ENCODE data around the gene OSBPL8. TPM values are rescaled to one million over a fixed set of nuclear protein-coding genes. Genes with fewer than 3 reads are reported as not detected.

Gene OSBPL8
- total and polyA plus RNA-seq, 9 of the 15 experiments (the other 6 are each of a cell fraction or from before 2014, with no cell fraction given), result 17.4 to 82.7 (median 42.8) TPM

DNA sequence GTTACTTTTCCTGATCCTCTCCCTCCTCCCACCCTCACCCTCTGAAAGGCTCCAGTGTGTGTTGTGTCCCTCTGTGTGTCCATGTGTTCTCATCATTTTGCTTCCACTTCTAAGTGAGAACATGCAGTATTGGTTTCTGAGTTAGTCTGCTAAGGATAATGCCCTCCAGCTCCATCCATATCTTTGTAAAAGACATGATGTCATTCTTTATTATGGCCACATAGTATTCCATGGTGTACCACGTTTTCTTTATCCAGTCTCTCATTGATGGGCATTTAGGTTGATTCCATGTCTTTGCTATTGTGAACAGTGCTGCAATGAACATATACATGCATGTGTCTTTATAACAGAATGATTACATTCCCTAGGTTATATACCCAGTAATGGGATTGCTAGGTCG is 159.4 kb downstream of the OSBPL8 start:
- ATAC-seq (no peak), FAIRE-seq (no peak), DNase-seq (ENCODE audit: extremely low read depth in 1 of 4, low spot score in 3 of 4) (no peak)
- ChIA-PET POLR2A (interaction anchor here (1.1 kb wide), 1 partner anchor 22 kb away, joined by 3 read pairs; no protein-coding TSS in a partner anchor), CTCF (ENCODE audit: low intra/inter-chr PET ratio) (no interaction called here)
- H3K9me1 ChIP-seq (ENCODE audit: control insufficient read depth, insufficient read depth, low read length), result no peaks in the 10 kb centered on the region
- no peak overlapping the region for H3K9ac ChIP-seq (ENCODE audit: insufficient read depth in 1 of 2, low read depth in 2 of 2, low read length in 2 of 2)
- peaks cover 18% of the 10 kb centered on the region; the same call in 2 of the 3 replicates for H3K36me3 ChIP-seq (ENCODE audit: control insufficient read depth, insufficient read depth, low read length)
- no peaks in the 10 kb centered on the region for H3K9me3 ChIP-seq (replicated peaks; ENCODE audit: control insufficient read depth, insufficient read depth, low read depth, low read length)
- no peaks in the 10 kb centered on the region for H3K79me2 ChIP-seq (ENCODE audit: control insufficient read depth, insufficient read depth, low read length)
- H2AFZ ChIP-seq (ENCODE audit: low read depth, low read length), result no peak overlapping the region
- H3K4me3 ChIP-seq, result no peak overlapping the region
- 77% methylated on average over 2 of the region's 2 CpGs for WGBS (ENCODE audit: insufficient coverage, low coverage, missing lambda C conversion rate)
- BruUV-seq (replicated peaks), result no TSS peak
- no peaks in the 10 kb centered on the region for H4K20me1 ChIP-seq (replicated peaks; ENCODE audit: control insufficient read depth, insufficient read depth, low read length)
- no peak for TF ChIP-seq CXXC5 (CRISPR knock-in tag; IDR thresholded peaks at IDR 0.05)
- TF ChIP-seq ZNF431 (CRISPR knock-in tag; IDR thresholded peaks at IDR 0.05), result no peak
- no peak for TF ChIP-seq ZNF184 (CRISPR knock-in tag; IDR thresholded peaks at IDR 0.05)
- no peak for TF ChIP-seq ZNF232 (CRISPR knock-in tag; IDR thresholded peaks at IDR 0.05)
- no peak for TF ChIP-seq ZNF146 (CRISPR knock-in tag; IDR thresholded peaks at IDR 0.05; ENCODE audit: unreplicated experiment)
- TF ChIP-seq, protein P1, sequence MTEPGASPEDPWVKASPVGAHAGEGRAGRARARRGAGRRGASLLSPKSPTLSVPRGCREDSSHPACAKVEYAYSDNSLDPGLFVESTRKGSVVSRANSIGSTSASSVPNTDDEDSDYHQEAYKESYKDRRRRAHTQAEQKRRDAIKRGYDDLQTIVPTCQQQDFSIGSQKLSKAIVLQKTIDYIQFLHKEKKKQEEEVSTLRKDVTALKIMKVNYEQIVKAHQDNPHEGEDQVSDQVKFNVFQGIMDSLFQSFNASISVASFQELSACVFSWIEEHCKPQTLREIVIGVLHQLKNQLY (CRISPR knock-in tag; conservative IDR thresholded peaks at IDR 0.05), result no peak
- TF ChIP-seq FOXP1 (CRISPR knock-in tag; IDR thresholded peaks at IDR 0.05), result no peak
- TF ChIP-seq BCL6 (CRISPR knock-in tag; IDR thresholded peaks at IDR 0.05), result no peak
- no peak overlapping the region for H3K27ac ChIP-seq (ENCODE audit: extremely low read depth, low read depth, low read length)
- H3K27me3 ChIP-seq (ENCODE audit: control insufficient read depth in 2 of 2, insufficient read depth in 2 of 2, low read length in 2 of 2), result no peaks in the 10 kb centered on the region
- no peak overlapping the region for H3K4me2 ChIP-seq (ENCODE audit: insufficient read depth, low read length)
- peaks cover 0 to 7% of the 10 kb centered on the region in 2 experiments; a peak in 1 of 5 replicates for H3K4me1 ChIP-seq (replicated peaks in 1 of 2; ENCODE audit: control insufficient read depth in 2 of 2, insufficient read depth in 2 of 2, low read length in 2 of 2)
- intact Hi-C loops (cut with micrococcal nuclease), result loop anchor here (5.0 kb wide), 1 partner anchor 157 kb away; the partner anchor contains the start of gene OSBPL8
- in situ Hi-C loops (cut with MboI), result no loop called here
